ENCODE results near the gene EMC7. TPM values are rescaled to one million over a fixed set of nuclear protein-coding genes. Genes with fewer than 3 reads are reported as not detected.

Gene EMC7
- total and polyA plus RNA-seq, 9 donors: 27.4 to 118 (median 41.5) TPM

GRCh38 chr15:34119291-34119690 lies 17.6 kb upstream of the EMC7 start:
- TF ChIP-seq CTCF (IDR thresholded peaks at IDR 0.05): no peak
- no peak for TF ChIP-seq POLR2A (IDR thresholded peaks at IDR 0.05)
- no peak for TF ChIP-seq EP300 (IDR thresholded peaks at IDR 0.05)
- intact Hi-C loops (cut with DNase I): no loop called here
- Histone ChIP-seq H3K27me3 (no peaks in the 10 kb centered on the region), H3K4me1 (ENCODE audit: insufficient read depth) (no peaks in the 10 kb centered on the region), H3K9me3 (no peaks in the 10 kb centered on the region), H3K27ac (no peak overlapping the region), H3K36me3 (no peaks in the 10 kb centered on the region), H3K4me3 (no peak overlapping the region)
- DNase-seq: no peak
- WGBS, 3 donors: 41 to 69% (median 54%) methylated on average over 4 of the region's 4 CpGs

GRCh38 chr15:34116620-34117019 lies 15.0 kb upstream of the EMC7 start:
- no peaks in the 10 kb centered on the region for H3K4me1 ChIP-seq (ENCODE audit: insufficient read depth)
- H3K27ac ChIP-seq: no peak overlapping the region
- H3K4me3 ChIP-seq: no peak overlapping the region
- intact Hi-C loops (cut with DNase I): no loop called here
- DNase-seq: no peak
- WGBS, 3 donors: 51 to 73% (median 59%) methylated on average over 2 of the region's 2 CpGs
- H3K9me3 ChIP-seq: no peaks in the 10 kb centered on the region
- TF ChIP-seq POLR2A (IDR thresholded peaks at IDR 0.05) (no peak), EP300 (IDR thresholded peaks at IDR 0.05) (no peak), CTCF (IDR thresholded peaks at IDR 0.05) (no peak)
- H3K36me3 ChIP-seq: no peaks in the 10 kb centered on the region
- no peaks in the 10 kb centered on the region for H3K27me3 ChIP-seq

- intact Hi-C loops (cut with DNase I): no loop called here
- Histone ChIP-seq H3K36me3 (no peaks in the 10 kb centered on the region), H3K27me3 (no peaks in the 10 kb centered on the region), H3K4me1 (ENCODE audit: insufficient read depth) (no peaks in the 10 kb centered on the region), H3K27ac (no peak overlapping the region), H3K9me3 (no peaks in the 10 kb centered on the region), H3K4me3 (no peak overlapping the region)
- TF ChIP-seq POLR2A (IDR thresholded peaks at IDR 0.05) (no peak), EP300 (IDR thresholded peaks at IDR 0.05) (no peak), CTCF (IDR thresholded peaks at IDR 0.05) (no peak)
- 75 to 79% (median 78%) methylated on average over 3 of the region's 3 CpGs for WGBS, 3 donors
- DNase-seq: no peak
Observed at GRCh38 chr15:34114739-34115138, 13.1 kb upstream of the EMC7 start.

- TF ChIP-seq EP300 (IDR thresholded peaks at IDR 0.05) (no peak), POLR2A (IDR thresholded peaks at IDR 0.05) (no peak), CTCF (IDR thresholded peaks at IDR 0.05) (no peak)
- no peaks in the 10 kb centered on the region for H3K27me3 ChIP-seq
- H3K4me1 ChIP-seq (ENCODE audit: insufficient read depth): no peaks in the 10 kb centered on the region
- 50 to 68% (median 50%) methylated on average over 2 of the region's 2 CpGs for WGBS, 3 donors
- H3K36me3 ChIP-seq: no peaks in the 10 kb centered on the region
- no peaks in the 10 kb centered on the region for H3K9me3 ChIP-seq
- H3K27ac ChIP-seq: no peak overlapping the region
- no peak for DNase-seq
- intact Hi-C loops (cut with DNase I): no loop called here
- no peak overlapping the region for H3K4me3 ChIP-seq
Observed at GRCh38 chr15:34114215-34114614, 12.6 kb upstream of the EMC7 start.

- 64 to 72% (median 66%) methylated on average over 6 of the region's 6 CpGs for WGBS, 3 donors
- Histone ChIP-seq H3K4me1 (ENCODE audit: insufficient read depth) (no peaks in the 10 kb centered on the region), H3K27ac (no peak overlapping the region), H3K27me3 (no peaks in the 10 kb centered on the region), H3K36me3 (no peaks in the 10 kb centered on the region), H3K4me3 (no peak overlapping the region), H3K9me3 (no peaks in the 10 kb centered on the region)
- no peak for DNase-seq
- intact Hi-C loops (cut with DNase I): no loop called here
- TF ChIP-seq POLR2A (IDR thresholded peaks at IDR 0.05) (no peak), EP300 (IDR thresholded peaks at IDR 0.05) (no peak), CTCF (IDR thresholded peaks at IDR 0.05) (no peak)
Observed at GRCh38 chr15:34111488-34111887, 9.8 kb upstream of the EMC7 start.
